NT2/D1 (cell line): ENCODE measurements around the gene YPEL5.

Source experiments
- SUZ12 ChIP-seq: IDR thresholded peaks from 2 replicates; pipeline ENCODE4 v1.6.1; 2011; ENCODE audit not compliant: insufficient read length, insufficient read depth; ENCODE audit errors: extremely low read depth
- ZNF274 ChIP-seq: IDR thresholded peaks from 2 replicates; pipeline ENCODE4 v1.6.1; 2011; ENCODE audit warnings: mild to moderate bottlenecking, low read depth, low read length

DNA sequence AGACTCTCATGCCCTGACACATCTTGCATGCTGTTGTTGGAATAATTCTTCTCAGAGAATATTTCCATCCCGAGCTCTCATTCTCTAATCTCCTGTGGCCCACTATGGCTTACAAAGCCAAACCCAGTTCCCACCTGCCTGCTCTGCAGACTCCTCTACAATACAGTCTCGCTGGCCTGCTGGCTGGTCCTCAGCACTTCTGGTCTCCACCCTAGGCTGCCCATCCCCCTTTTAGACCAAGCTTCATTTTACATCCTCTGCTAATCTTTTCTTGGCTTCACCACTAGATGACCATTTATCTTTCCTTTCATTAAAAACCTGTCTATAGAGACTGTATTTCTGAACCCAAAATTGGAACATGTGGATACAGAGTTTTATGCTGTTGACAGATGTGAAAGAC, 42.5 kb upstream of the YPEL5 start:
- TF ChIP-seq ZNF274: no peak
- no peak for TF ChIP-seq SUZ12
